HG02588 (cell line): ENCODE results near the gene PHLPP1.

Experiments used
- ATAC-seq: cut with Tn5 transposase; IDR thresholded peaks from one replicate; pipeline ENCODE4 v1.9.1; 2021; ENCODE audit warnings: mild to moderate bottlenecking, moderate library complexity; ENCODE audit not compliant: unreplicated experiment

PHLPP1 gene

DNA sequence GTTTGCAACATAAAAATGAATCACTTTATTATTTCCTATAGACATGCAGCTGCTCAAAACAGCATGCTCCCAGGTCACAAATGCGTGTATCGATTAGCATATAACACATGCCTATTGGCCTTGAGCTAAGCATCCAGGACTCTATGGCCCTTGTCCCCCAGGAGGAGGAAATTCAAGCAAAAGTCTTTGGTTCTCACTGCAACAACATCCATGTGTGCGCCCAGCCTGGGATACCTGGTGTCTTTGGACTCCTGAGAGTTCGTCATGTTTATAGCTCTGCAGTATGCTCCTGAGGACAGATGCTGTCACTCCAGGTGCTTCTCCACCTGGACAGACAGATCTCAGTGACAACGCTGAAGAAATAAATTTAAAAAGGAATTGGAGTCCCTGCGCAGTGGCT is 284.6 kb downstream of the PHLPP1 start:
- ATAC-seq = no peak

DNA sequence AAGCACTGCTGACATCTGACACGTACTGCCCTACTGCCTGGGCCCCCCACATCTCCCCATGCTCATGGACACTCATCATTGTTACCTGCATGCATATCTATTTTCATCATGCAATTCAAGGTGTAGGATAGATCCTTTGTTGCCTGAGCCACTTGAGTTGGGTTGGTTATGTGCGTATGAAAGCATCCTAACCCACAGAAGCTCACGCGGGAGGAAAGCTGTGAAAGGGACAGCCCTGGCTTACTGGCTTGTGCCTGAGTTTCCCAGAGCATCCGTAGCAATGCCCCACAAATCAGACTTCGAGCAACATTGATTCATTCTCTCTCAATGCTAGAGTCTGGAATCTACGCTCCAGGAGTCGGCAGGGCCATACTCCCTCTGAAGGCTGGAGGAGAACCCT is 285.5 kb downstream of the PHLPP1 start:
- no peak for ATAC-seq

DNA sequence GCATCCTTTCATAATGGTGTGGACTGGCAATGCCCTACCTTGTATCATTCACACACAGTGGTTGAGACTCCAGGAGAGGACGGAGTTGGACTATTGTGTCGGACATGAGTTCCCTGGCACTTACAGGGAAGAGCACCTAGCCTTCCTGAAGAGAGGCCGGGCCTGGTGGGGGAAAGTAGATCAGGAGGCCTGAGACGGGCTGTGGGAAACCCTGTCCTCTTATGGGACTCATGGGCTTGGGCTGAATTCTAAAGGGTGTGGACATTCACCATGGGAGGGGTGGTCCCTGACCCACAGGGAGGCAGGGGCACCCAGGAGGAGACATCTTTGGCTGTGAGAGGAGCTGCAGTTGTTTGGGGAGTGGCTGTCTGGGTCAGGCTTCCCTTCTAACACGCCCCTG is 286.5 kb downstream of the PHLPP1 start:
- no peak for ATAC-seq

DNA sequence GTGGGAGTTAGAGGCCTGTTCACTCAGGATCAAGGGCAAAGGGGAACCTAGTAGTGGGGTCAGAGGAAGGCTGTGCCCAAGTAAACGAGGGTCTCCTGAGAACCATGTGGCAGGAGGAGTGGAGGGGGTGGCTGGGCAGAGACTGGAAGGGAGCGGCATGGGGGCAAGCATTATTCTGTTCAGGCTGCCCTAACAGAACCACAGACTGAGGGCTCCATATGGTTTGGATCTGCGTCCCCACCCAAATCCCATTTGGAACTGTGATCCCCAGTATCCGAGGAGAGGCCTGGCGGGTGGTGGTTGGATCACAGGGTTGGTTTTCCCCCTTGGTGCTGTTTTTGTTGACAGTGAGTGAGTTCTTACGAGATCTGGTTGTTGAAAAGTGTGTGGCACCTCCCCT is 287.0 kb downstream of the PHLPP1 start:
- no peak for ATAC-seq

DNA sequence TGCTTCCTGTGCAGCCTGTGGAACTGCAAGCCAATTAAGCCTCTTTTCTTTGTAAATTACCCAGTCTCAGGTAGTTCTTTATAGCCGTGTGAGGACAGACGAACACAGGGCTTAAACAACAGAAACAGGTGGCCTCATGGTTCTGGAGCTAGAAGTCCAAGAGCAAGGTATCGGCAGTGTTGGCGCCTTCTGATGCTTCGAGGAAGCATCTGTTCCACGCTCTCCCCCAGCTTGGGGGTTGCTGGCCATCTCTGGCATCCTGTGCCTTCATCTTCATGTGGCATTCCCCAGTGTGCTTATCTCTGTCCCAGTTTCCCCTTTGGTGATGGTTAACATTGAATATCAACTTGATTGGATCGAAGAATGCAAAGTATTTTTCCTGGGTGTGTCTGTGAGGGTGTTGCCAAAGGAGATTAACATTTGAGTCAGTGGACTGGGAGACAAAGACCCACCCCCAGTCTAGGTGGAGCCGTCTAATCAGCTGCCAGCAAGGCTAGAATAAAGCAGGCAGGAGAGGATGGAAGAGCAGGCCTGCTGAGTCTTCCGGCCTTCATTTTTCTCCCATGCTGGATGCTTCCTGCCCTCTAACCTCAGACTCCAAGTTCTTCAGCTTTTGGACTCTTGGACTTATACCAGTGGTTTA is 287.6 kb downstream of the PHLPP1 start:
- ATAC-seq = no peak

DNA sequence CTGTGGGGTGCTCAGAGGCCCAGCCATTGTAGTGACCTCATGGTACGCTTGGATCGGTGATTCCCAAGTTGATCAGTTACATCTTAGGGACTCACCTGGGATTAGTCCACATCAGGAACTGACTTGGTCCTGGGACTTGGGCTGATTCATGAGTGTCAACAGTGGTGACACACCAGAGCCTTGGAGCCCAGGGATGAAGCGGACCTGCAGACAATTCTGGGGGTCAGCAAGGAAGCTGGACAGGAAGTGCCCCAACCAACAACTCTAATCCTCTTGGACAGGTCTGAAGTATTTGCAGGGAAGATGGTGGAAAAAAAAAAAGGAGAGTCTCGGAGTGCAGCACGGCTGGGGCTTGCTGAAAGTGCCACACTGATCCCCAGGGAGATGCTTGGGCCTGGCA is 288.6 kb downstream of the PHLPP1 start:
- no peak for ATAC-seq

DNA sequence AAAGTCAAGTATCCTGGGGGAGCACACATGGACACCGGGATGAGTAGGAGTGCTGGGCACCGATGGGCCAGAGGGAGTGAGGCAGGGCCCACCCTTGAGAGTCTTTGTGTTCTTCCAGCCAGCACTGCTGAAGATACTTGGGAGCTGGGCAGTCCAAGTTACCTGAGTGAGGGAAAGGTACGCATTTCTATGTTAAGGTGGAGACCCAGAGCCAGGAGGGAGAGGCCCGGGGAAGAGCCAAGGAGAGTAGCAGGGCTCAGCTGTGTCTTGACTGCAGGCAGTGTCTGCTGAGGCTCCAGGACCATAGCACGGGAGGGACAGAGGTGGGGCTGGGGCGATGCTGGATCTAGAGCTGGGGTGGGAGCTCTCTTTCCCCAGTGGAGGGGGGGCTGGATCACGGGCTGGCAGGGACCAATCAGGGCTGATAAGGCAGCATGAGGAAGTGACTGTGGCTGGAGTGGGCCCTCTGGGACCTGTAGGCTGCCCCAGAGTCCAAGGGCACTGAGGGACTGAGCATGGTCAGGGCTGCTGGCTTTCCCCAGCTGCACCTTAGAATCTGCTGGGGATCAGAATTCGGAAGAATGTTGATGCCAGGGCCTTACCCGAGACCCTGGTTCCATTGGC is 289.2 kb downstream of the PHLPP1 start:
- no peak for ATAC-seq

DNA sequence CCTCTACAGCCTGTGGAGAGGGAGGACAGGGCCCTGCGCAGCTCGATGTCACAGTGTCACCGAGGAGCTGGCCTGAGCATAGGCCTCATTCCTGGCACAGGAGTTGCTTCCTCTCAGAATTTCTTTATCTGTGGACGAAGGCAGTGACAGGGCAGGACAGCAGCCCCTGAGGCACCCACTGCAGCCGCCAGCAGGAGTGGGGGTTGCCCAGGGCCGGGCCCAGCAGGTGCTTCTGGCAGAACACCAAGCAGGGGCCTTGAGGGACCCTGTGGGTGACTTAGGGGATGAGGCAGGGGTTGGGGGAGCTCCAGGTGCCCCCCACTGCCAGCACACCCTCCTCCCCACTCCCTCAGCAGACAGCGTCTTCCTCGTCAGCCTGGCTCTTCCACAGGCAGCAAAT is 290.0 kb downstream of the PHLPP1 start:
- no peak for ATAC-seq

DNA sequence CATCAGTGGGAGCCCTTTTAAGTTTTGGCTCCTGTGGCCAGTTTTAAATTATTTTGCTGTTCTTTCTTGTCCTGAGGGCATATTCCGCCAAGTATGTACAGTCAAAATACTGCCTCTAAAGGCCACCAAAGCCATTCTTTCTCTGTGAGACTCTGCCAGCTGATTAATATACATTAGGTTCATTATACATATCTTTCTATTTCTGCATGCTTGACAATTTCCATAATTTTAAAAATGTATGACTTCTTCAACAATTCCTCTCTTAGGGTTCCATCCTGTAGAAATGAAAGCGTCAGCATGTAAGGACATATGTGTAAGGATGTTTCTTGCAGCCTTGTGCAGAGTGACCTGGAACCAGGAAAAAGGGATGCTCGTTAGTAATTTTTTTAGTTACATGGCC is 291.9 kb downstream of the PHLPP1 start:
- ATAC-seq = no peak

DNA sequence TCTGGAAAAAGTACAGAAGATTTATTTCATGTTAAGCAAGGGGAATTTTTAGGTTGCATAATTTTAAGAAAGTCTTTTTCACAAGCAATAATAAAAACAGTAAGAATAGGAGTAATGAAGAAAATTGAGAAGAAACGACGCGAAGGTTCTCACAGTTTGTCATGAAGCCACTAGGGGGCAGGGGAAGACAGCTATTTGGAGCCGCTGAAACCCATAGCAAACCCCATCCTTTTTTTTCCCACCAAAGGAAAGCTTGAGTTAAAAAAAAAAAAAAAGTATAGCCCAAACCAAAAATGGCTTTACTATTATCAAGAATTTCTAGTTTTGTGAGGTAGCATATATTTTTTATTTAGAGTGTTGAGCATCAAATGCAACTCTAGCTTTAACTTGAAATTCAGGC is 300.9 kb downstream of the PHLPP1 start:
- no peak for ATAC-seq

DNA sequence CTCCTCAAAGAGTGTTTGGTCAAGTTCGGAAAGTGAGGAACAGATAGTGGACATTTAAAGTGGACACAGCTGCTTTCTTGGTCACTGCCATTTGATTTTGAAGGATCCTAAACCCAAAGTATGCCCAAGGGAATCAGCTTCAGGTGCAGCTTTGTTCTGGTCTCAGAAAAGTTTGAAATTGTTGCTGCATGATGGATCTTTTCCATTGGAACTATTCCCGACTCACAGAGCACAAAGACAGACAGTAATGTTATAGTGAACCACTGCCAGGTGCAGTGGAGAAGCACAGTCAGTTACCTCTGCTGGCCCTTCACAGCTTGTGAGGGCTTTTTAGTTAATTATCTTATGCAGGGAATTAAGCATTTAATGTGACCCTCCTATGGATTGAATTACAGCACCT is 301.7 kb downstream of the PHLPP1 start:
- ATAC-seq = no peak

DNA sequence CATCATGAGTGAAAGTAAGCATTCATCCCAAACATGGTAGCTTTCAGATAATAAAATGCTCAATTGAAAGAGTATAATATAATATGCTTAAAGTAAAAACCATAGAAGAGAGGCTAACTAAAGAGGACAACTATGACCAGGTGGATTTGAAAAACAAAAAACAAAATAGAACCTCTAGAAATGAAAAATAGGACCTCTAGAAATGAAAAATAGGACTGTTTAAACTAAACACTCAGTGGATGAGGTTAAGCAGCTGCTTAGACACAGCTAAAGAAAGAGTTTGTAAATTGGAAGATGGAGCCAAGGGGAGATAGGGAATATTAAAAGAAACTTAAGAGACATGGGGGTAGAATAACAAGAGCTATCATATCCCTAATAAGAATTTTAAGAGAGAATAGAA is 302.6 kb downstream of the PHLPP1 start:
- no peak for ATAC-seq

DNA sequence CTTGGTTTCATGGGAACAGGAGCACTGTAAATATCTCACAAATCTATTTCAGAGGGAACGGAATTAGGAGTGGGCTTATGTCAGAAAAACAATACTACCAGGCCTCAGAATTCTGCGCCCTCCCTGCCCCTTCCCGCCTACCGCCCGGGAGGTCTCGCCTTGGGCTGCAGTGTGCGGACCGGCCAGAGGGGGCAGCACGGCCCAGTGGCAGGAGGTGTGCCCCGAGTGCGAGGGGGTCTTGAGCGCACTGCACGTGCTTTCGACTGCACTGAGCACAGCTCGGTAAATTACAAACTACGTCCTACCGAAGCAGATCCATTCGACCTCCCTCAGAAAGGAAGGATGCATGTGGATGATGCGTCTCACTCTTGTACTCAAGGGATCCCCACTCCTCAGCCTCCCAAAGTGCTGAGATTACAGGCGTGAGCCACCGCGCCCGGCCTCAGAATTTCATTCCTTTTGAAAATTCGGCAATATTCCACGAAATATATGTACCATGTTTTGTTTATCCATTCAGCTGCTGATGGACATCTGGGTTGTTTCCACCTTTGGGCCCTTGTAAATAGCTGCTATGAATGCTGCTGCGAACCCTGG is 307.2 kb downstream of the PHLPP1 start:
- no peak for ATAC-seq

DNA sequence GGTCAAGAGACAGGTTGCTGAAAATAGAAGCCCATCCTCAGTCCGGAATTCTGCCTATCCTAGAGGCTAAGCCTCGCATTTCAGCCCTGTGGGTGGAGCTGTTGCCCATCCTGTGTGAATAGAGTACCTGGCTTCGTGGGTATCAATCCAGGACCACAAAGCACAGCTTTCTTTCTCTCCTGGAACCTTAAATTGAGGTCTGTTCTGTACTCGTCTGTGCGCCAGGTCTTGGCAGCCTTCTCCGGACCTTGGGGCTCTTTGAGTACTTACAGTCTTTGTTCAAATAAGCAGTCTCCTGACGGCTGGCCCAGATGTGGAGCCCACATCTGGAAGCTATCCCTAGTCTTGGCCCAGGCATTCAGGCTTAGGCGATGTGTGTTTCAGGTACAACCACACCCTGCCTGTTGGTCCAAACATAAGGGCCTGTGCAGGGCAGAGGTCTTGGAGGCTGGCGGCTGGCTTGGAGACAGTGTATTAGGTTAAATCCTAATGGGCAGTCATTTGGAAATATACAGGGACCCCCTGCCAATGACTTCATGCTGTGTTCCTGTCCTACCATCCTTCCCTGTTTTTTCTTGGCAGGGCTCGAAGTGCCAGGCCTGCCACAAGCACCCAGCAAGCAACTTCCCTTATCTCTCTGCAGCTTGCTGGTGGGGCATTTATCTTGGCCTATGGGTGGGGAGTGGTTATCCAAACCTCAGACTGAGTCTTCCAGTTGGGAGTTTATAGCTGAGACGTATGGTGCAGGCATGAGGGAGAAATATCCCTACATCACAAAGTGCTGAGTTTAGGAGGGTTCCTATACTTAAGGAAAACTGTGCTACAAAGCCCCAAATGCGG is 310.1 kb downstream of the PHLPP1 start:
- ATAC-seq = no peak

DNA sequence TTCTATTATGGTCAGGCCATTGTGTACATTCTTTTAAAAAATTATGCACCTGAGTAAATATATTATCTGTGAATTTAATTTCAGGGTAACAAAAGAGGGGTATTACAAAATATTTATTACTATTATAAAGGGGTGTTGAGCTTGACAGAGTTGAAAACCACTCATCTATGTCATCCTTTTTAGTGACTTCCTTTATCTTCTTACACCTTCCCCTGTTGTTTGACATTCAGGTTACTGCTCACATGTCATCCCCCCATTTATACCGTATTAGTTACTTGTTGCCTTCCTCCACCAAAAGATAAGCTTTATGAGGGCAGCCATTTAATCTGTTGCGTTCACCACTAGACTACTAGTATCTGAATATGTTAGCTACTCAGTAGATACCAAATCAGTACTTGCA is 313.0 kb downstream of the PHLPP1 start:
- no peak for ATAC-seq
